Head of caudate nucleus (tissue), 42 donors: ENCODE measurements around the gene RSBN1.
"Not testable (repeated sequence)": the region's sequence is repeated elsewhere in the genome, so short reads cannot be mapped to it uniquely, and the experiment has no call there.

Experiments used
- DNase-seq, 42 donors: peaks; one replicate each; pipeline versions ENCODE4 v3.0.0 to v3.0.0-alpha.2; 2020 to 2021; ENCODE audit warnings: mixed read lengths in 7 of 42
- intact Hi-C: fragments of 100-400 bp; cut with DNase I; formaldehyde crosslinking; loops from one replicate; pipeline ENCODE4 v1.15.0; 2022

Gene RSBN1

GRCh38 chr1:113758631-113759332 lies 53.5 kb downstream of the RSBN1 start:
- intact Hi-C loops, result loop anchor here (5.0 kb wide), 1 partner anchor 54 kb away; the partner anchor contains the start of gene RSBN1

DNA sequence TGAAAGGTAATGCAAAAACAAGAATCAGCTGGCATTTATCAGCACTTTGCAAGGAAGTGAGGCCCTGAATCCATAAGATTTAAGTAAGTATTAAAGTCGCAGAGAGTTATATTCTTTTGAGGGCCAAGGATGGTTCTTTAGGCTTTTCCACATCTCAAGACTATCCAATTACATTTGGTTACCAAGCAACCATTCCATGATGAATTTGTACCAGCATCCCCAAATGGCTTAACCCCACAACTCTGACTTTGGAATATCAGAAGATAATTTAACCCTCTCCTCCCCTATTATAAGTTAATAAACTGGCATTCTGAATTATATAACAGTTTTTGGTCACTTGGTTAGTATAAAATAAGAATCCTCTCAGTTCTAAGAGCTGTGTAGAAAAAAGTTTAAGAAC lies 55.8 kb downstream of the RSBN1 start:
- no peak for DNase-seq
- intact Hi-C loops, result loop anchor here (5.0 kb wide), 1 partner anchor 56 kb away; the partner anchor contains the start of gene RSBN1

More at GRCh38 chr1:113758631-113759332, 53.5 kb downstream of the RSBN1 start:
- peak in 41 of 42 donors; percentile 30 to 83 (median 67) for DNase-seq

DNA sequence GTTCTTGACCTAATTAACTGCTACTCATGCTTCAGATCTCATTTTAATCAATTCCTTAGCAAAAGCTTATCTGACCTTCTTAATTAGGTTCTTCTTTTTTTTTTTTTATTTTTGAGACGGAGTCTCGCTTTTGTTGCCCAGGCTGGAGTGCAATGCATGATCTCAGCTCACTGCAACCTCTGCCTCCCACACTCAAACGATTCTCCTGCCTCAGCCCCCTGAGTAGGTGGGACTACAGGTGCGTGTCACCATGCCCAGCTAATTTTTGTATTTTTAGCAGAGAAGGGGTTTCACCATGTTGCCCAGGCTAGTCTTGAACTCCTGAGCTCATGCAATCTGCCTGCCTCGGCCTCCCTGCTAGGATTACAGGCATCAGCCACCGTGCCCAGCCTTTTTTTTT lies 58.9 kb downstream of the RSBN1 start:
- intact Hi-C loops, result not testable (repeated sequence)
- peak in 2 of 42 donors; percentile 20 to 38 for DNase-seq

- no peak for DNase-seq
- intact Hi-C loops, result no loop called here
These were observed 60.8 kb downstream of the RSBN1 start for GRCh38 chr1:113751516-113751915.

DNA sequence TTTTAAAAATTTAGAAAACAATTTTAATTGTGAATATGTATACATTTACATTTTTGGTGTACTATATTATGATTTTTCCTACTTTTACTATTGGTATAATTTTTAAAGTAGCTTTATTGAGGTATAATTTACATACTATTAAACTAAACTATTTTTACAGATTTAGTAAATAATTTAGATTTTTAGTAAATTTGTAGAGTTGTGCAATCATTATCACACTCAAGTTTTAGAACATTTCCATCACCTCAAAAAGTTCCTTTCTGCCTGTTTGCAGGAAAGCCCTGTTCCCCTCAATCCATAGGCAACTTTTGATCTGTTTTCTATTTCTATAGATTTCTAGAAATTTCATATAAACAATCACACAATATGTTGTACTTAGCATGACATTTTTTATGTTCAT lies 61.2 kb downstream of the RSBN1 start:
- no peak for DNase-seq
- intact Hi-C loops, result no loop called here

DNA sequence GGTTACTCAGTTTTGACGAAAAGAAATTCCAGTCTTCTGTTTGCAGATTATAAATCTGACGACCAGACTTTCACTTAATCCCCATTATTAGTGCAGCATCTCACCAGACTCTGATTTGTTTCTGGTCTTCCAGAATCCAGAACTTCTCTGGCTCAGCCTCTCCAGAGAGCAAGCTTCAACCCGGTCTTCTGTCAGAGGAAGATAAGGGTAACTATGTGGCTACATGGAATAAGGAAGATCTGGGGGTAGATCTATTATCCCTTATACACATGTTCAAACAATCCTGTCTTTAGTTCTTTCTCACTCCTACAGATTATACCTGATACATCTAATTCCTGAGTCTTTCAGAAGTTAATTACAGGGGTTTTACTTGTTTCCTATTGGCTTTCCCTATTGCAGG lies 62.9 kb downstream of the RSBN1 start:
- intact Hi-C loops, result no loop called here
- no peak for DNase-seq

GRCh38 chr1:113747376-113747775 lies 64.9 kb downstream of the RSBN1 start:
- intact Hi-C loops, result no loop called here
- DNase-seq, result no peak

GRCh38 chr1:113745425-113745824 lies 66.9 kb downstream of the RSBN1 start:
- intact Hi-C loops, result no loop called here
- no peak for DNase-seq

DNA sequence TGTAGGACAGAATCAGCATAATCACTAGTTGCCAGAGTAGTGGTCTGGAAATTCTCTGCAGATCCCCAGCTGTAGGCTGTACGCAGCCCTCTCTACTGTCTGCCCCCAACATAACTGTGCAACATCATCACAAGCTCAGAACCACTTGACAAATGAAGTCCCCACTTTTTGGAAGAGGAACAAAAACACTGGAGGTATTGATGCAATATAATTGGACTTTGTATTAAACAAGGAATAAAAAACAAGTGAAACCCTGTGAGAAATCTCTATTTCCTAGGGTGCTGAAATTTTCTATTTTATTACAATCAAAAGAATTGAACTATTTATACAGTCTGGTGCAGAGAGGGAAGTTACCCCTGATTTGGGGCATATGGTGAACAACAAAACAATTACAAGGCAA lies 68.2 kb downstream of the RSBN1 start:
- intact Hi-C loops, result no loop called here
- DNase-seq, result no peak

- intact Hi-C loops, result no loop called here
- no peak for DNase-seq
These were observed 69.8 kb downstream of the RSBN1 start for GRCh38 chr1:113742515-113742914.

GRCh38 chr1:113734357-113735055 lies 77.8 kb downstream of the RSBN1 start:
- DNase-seq, result no peak
- intact Hi-C loops, result no loop called here

DNA sequence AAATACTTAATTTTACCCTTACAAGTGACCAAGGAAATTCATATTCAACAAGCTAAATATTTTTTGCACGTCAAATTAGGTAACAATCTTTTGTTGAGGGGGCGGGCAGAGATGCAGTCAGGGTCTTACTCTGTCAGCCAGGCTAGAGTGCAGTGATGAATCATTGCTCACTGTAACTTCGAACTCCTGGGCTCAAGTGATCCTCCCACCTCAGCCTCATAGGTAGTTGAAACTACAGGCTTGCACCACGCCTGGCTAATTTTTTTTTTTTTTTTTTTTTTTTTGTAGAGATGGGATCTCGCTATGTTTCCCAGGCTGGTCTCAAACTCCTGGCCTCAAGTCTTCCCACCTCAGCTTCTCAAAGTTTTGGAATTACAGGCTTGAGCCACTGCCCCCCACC lies 79.5 kb downstream of the RSBN1 start:
- intact Hi-C loops, result no loop called here

DNA sequence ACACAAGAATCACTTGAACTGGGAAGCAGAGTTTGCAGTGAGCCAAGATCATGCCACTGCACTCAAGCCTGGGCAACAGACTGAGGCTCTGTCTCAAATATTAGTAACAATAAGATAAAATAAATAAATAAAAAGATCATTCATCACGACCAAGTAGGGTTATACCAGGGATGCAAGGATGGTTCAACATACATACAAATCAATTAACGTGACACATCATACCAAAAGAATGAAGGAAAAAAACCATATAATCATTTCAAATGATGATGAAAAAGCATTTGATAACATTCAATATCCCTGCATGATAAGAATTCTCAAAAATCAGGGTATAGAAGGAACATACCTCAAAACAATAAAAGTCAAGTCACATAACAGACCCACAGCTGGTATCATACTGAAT lies 91.3 kb downstream of the RSBN1 start:
- intact Hi-C loops, result no loop called here

More for the DNA sequence above, 79.5 kb downstream of the RSBN1 start:
- DNase-seq, result peak in 7 of 42 donors; percentile 6 to 46 (median 19)

GRCh38 chr1:113718621-113719020 lies 93.7 kb downstream of the RSBN1 start:
- DNase-seq, intact Hi-C loops: not testable (repeated sequence)

More for the DNA sequence above, 91.3 kb downstream of the RSBN1 start:
- no peak for DNase-seq

GRCh38 chr1:113717506-113717905 lies 94.8 kb downstream of the RSBN1 start:
- DNase-seq, intact Hi-C loops: not testable (repeated sequence)

- intact Hi-C loops, result no loop called here
- no peak for DNase-seq
These were observed 97.5 kb downstream of the RSBN1 start for GRCh38 chr1:113714606-113715269.
